A673 (cell line): Measurements from ENCODE around the gene CES3.
"Not testable (repeated sequence)": the region's sequence is repeated elsewhere in the genome, so short reads cannot be mapped to it uniquely, and the experiment has no call there.

ENCODE experiments used
- CTCF ChIP-seq: fragments of 300-800, 200-600 bp; sonication (generic); conservative IDR thresholded peaks from 2 replicates; pipeline ENCODE4 v1.5.1; 2017; ENCODE audit warnings: low read depth, mild to moderate bottlenecking, antibody characterized with exemption, low read length, moderate library complexity, mixed read lengths
- EZH2 ChIP-seq: fragments of 200-600 bp; sonication (generic); IDR thresholded peaks from 2 replicates; pipeline ENCODE4 v1.6.1; 2017; ENCODE audit warnings: borderline replicate concordance, low read depth, mild to moderate bottlenecking, mixed read lengths, antibody characterized with exemption, low read length; ENCODE audit not compliant: poor library complexity, severe bottlenecking

GRCh38 chr16:66934839-66935313 is 26.2 kb upstream of the CES3 start:
- TF ChIP-seq EZH2, CTCF: not testable (repeated sequence)
